GM23248 (cell line): ENCODE data around the gene NEUROG2. TPM values are rescaled to one million over a fixed set of nuclear protein-coding genes. Genes with fewer than 3 reads are reported as not detected.
"Not testable (repeated sequence)": the region's sequence is repeated elsewhere in the genome, so short reads cannot be mapped to it uniquely, and the experiment has no call there.

Source experiments
- DNase-seq: peaks from one replicate; pipeline ENCODE4 v3.0.0-alpha.2; 2015
- H2AFZ ChIP-seq: fragments of 200-600 bp; sonication (generic); 2 replicates; pipeline ENCODE4 v1.6.1; 2016; ENCODE audit warnings: antibody characterized with exemption
- H3F3A ChIP-seq: fragments of 200-600 bp; sonication (generic); 2 replicates; pipeline ENCODE4 v1.6.1; 2016; ENCODE audit warnings: mild to moderate bottlenecking, antibody characterized with exemption, mixed run types; ENCODE audit not compliant: insufficient read depth
- H3K27ac ChIP-seq: fragments of 200-600 bp; sonication (generic); 2 replicates; pipeline ENCODE4 v1.5.1; 2016; ENCODE audit warnings: mild to moderate bottlenecking
- H3K27me3 ChIP-seq: fragments of 200-600 bp; sonication (generic); replicated peaks from 2 replicates; pipeline ENCODE4 v1.6.1; 2016; ENCODE audit warnings: mild to moderate bottlenecking; ENCODE audit not compliant: insufficient read depth
- H3K36me3 ChIP-seq: fragments of 200-600 bp; sonication (generic); 2 replicates; pipeline ENCODE4 v1.6.1; 2016; ENCODE audit warnings: low read depth, mild to moderate bottlenecking
- H3K4me1 ChIP-seq: fragments of 200-600 bp; sonication (generic); 2 replicates; pipeline ENCODE4 v1.6.1; 2016; ENCODE audit warnings: mild to moderate bottlenecking; ENCODE audit not compliant: insufficient read depth
- H3K4me2 ChIP-seq: fragments of 200-600 bp; sonication (generic); one replicate; pipeline ENCODE4 v1.6.1; 2016; ENCODE audit warnings: mild to moderate bottlenecking; ENCODE audit not compliant: unreplicated experiment
- H3K4me3 ChIP-seq: fragments of 200-600 bp; sonication (generic); 2 replicates; pipeline ENCODE4 v1.5.1; 2016; ENCODE audit warnings: mild to moderate bottlenecking
- H3K79me2 ChIP-seq: fragments of 200-600 bp; sonication (generic); 2 replicates; pipeline ENCODE4 v1.6.1; 2016; ENCODE audit warnings: mild to moderate bottlenecking; ENCODE audit not compliant: insufficient read depth
- H3K9ac ChIP-seq: fragments of 200-600 bp; sonication (generic); 2 replicates; pipeline ENCODE4 v1.6.1; 2016; ENCODE audit warnings: mild to moderate bottlenecking
- H3K9me2 ChIP-seq: fragments of 200-600 bp; sonication (generic); 2 replicates; pipeline ENCODE4 v1.6.1; 2016; ENCODE audit warnings: mixed run types, mild to moderate bottlenecking, moderate library complexity; ENCODE audit not compliant: insufficient read depth
- H3K9me3 ChIP-seq: fragments of 200-600 bp; sonication (generic); one replicate; pipeline ENCODE4 v1.6.1; 2017; ENCODE audit warnings: low read depth
- H4K20me1 ChIP-seq: fragments of 200-600 bp; sonication (generic); 2 replicates; pipeline ENCODE4 v1.6.0; 2016; ENCODE audit not compliant: insufficient read depth
- EZH2 ChIP-seq: fragments of 200-600 bp; sonication (generic); IDR thresholded peaks from 2 replicates; pipeline ENCODE4 v1.6.1; 2018; ENCODE audit warnings: antibody characterized with exemption, mild to moderate bottlenecking; ENCODE audit not compliant: insufficient read depth, poor library complexity, severe bottlenecking
- EZH2phosphoT487 ChIP-seq: fragments of 200-600 bp; sonication (generic); IDR thresholded peaks from 2 replicates; pipeline ENCODE4 v1.6.1; 2018; ENCODE audit warnings: antibody characterized with exemption, moderate library complexity, mild to moderate bottlenecking, low read depth; ENCODE audit not compliant: insufficient read depth
- WGBS, 2 experiments: methylation state at CpG; one replicate each; pipeline ENCODE4 v1.1.6; 2015 to 2017; ENCODE audit warnings: low lambda C conversion rate in 2 of 2, low coverage in 1 of 2; ENCODE audit errors: missing lambda C conversion rate in 2 of 2; 5-methylcytosine and 5-hydroxymethylcytosine counted together
- in situ Hi-C: fragments of 300-500 bp; cut with MboI; formaldehyde crosslinking; loops from 2 replicates; pipeline ENCODE4 v1.15.0; 2020
- polyA plus RNA-seq: library from polyadenylated mRNA; unstranded; fragments of >200 nt; fragmentation: Nextera tagmentation; extraction: Ambion mirVana; gene quantifications from 2 replicates; pipeline ENCODE4 v1.2.1, GENCODE V29; 2016
- total RNA-seq: library from RNA; depleted of rRNA; stranded (reverse); fragments of >200 nt; shearing (Covaris generic); gene quantifications from 2 replicates; pipeline ENCODE4 v1.2.3, GENCODE V29; 2014; rRNA removed

Gene NEUROG2
- total and polyA plus RNA-seq, 2 experiments from 2014 or later, result not detected

DNA sequence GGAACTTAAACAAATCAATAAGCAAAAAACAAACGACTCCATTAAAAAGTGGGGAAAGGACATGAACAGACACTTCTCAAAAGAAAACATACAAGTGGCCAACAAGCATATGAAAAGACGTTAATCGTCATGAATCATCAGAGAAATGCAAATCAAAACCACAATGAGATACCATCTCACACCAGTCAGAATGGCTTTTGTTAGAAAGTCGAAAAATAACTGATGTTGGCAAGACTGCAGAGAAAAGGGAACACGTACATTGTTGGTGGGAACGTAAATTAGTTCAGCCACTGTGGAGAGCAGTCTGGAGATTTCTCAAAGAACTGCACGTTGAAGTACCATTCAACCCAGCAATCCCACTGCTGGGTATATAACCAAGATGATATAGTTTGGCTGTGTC is 23.7 kb downstream of the NEUROG2 start:
- 45% methylated on average over 7 of the region's 7 CpGs for WGBS, 2 experiments
- Histone ChIP-seq H3K79me2 (no peaks in the 10 kb centered on the region), H3K4me3 (no peak overlapping the region), H3K9me2 (no peaks in the 10 kb centered on the region), H3K27me3 (no peaks in the 10 kb centered on the region), H3K9me3 (no peaks in the 10 kb centered on the region), H3K4me1 (no peaks in the 10 kb centered on the region), H3K9ac (no peak overlapping the region), H4K20me1 (no peaks in the 10 kb centered on the region), H3K4me2 (no peak overlapping the region), H2AFZ (no peak overlapping the region), H3K27ac (no peak overlapping the region), H3K36me3 (no peaks in the 10 kb centered on the region), H3F3A (no peaks in the 10 kb centered on the region)
- no peak for DNase-seq
- TF ChIP-seq EZH2 (no peak), EZH2phosphoT487 (no peak)
- in situ Hi-C loops, result no loop called here

DNA sequence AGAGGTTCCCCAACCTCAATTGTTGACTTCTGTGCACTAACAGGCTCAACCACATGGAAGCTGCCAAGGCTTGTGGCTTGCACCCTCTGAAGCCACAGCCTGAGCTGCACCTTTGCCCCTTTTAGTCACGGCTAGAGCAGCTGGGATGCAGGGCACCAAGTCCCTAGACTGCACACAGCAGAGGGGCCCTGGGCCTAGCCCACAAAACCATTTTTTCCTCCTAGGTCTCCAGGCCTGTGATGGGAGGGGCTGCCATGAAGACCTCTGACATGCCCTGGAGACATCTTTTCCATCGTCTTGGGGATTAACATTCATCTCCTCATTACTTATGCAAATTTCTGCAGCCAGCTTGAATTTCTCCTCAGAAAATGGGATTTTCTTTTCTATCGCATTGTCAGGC is 25.2 kb downstream of the NEUROG2 start:
- H3K4me2 ChIP-seq, H3K27me3 ChIP-seq, H3K9me3 ChIP-seq, H2AFZ ChIP-seq, H3K4me1 ChIP-seq, H3K4me3 ChIP-seq, H3K79me2 ChIP-seq, H4K20me1 ChIP-seq, H3K9me2 ChIP-seq, H3K27ac ChIP-seq, in situ Hi-C loops, H3K9ac ChIP-seq, DNase-seq, H3F3A ChIP-seq, H3K36me3 ChIP-seq: not testable (repeated sequence)
- WGBS, 2 experiments, result 43% methylated on average over 3 of the region's 3 CpGs

DNA sequence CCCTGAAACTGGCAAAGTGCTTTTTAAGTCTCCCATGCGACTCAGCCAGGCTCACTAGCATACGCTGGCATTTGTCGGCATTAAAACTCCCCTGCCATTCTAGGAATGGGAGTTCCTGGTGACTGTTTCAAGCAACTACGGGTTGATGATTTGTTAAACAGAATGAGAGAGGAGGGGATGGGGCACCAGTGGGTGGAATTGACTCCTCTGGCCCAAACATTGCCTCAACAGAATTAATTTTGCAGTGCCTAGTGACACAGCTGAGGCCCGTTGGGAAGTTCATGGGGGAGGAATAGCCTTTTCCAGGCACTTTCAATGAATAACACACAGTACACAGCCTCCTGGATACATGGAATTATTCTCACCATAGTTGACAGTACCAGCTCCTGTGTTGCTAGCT is 30.1 kb downstream of the NEUROG2 start:
- no peak for DNase-seq
- Histone ChIP-seq H3K4me3 (no peak overlapping the region), H3K79me2 (no peaks in the 10 kb centered on the region), H3K9ac (no peak overlapping the region), H3K9me2 (no peaks in the 10 kb centered on the region), H3K27ac (no peak overlapping the region), H3K4me2 (no peak overlapping the region), H3K4me1 (no peaks in the 10 kb centered on the region), H4K20me1 (no peaks in the 10 kb centered on the region; the same call in 1 of the 2 replicates), H3K27me3 (0 out of 2 replicates have a peak, but pooled peaks cover 3% of the 10 kb centered on the region), H3K9me3 (no peaks in the 10 kb centered on the region), H3K36me3 (no peaks in the 10 kb centered on the region), H2AFZ (no peak overlapping the region), H3F3A (no peaks in the 10 kb centered on the region)
- in situ Hi-C loops, result no loop called here
- 66 to 67% methylated on average over 5 of the region's 5 CpGs for WGBS, 2 experiments
- no peak for TF ChIP-seq EZH2
- no peak for TF ChIP-seq EZH2phosphoT487

DNA sequence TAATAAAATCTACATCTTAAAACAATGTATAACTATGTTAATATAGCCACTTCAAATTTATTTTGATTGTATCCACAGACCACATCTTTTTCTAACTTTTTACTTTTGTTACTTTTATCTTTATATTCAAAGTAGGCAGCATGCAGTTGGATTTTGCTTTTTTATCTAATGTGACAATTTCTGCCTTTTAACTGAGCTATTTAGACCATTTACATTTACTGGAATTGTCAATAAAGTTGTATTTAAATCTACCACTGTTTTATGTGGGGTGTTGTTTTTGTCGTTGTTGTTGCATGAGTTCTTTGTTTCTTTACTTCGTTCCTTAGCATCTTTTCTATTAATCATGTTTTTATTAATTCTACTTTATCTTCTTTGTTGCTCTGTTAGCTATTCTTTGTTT is 42.0 kb downstream of the NEUROG2 start:
- no peak overlapping the region for H3K27ac ChIP-seq
- no peak overlapping the region for H3K4me3 ChIP-seq
- H3K27me3 ChIP-seq, result 0 out of 2 replicates have a peak, but pooled peaks cover 3% of the 10 kb centered on the region
- no peak overlapping the region for H3K9ac ChIP-seq
- no peak for TF ChIP-seq EZH2
- TF ChIP-seq EZH2phosphoT487, result no peak
- no peak for DNase-seq
- H3K36me3 ChIP-seq, result no peaks in the 10 kb centered on the region
- H3K9me3 ChIP-seq, result no peaks in the 10 kb centered on the region
- H3K4me1 ChIP-seq, result no peaks in the 10 kb centered on the region
- no peak overlapping the region for H2AFZ ChIP-seq
- in situ Hi-C loops, result no loop called here
- WGBS, 2 experiments, result 40 to 54% methylated on average over 2 of the region's 2 CpGs
- no peaks in the 10 kb centered on the region for H3F3A ChIP-seq
- H3K4me2 ChIP-seq, result no peak overlapping the region
- H3K9me2 ChIP-seq, result no peaks in the 10 kb centered on the region
- no peaks in the 10 kb centered on the region for H4K20me1 ChIP-seq
- no peaks in the 10 kb centered on the region for H3K79me2 ChIP-seq

DNA sequence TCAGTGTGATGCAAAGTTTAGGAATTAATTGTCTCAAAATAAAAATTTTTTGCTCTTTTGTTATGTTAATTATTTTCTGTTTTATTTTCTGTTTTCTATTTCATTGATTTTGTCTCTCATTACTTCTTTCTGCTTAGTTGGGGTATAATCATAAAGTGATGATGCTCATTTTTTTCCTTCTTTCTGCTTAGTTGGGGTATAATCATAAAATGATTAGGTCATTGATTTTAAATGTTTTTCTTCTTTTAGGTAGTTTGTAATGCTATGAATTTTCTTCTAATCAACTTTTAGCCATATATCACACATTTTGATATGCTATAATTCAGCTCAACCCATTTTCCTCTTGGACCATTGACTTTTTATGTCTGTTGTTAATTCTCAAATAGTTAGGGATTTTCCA is 43.7 kb downstream of the NEUROG2 start:
- Histone ChIP-seq H3F3A (no peaks in the 10 kb centered on the region), H4K20me1 (no peaks in the 10 kb centered on the region), H3K36me3 (no peaks in the 10 kb centered on the region), H3K27ac (no peak overlapping the region), H3K4me3 (no peak overlapping the region), H3K9me3 (no peaks in the 10 kb centered on the region), H3K4me1 (no peaks in the 10 kb centered on the region), H3K79me2 (no peaks in the 10 kb centered on the region), H3K9me2 (no peaks in the 10 kb centered on the region), H3K9ac (no peak overlapping the region), H3K27me3 (0 out of 2 replicates have a peak, but pooled peaks cover 3% of the 10 kb centered on the region), H3K4me2 (no peak overlapping the region), H2AFZ (no peak overlapping the region)
- TF ChIP-seq EZH2phosphoT487, result no peak
- no peak for TF ChIP-seq EZH2
- in situ Hi-C loops, result no loop called here
- no peak for DNase-seq

Other genes with a start within 250 kb of the NEUROG2 start
- gene TIFA, start 230.3 kb downstream of the NEUROG2 start, total RNA-seq, result 5.9 and 22.8 TPM in 2 replicates
- 13.1 and 13.3 TPM in 2 replicates for gene TIFA, start 230.3 kb downstream of the NEUROG2 start, polyA plus RNA-seq
- 7.9 and 8.6 TPM in 2 replicates for gene ALPK1, start 218.8 kb downstream of the NEUROG2 start, total RNA-seq
- 7.3 and 7.7 TPM in 2 replicates for gene ALPK1, start 218.8 kb downstream of the NEUROG2 start, polyA plus RNA-seq
- 4.8 and 5.3 TPM in 2 replicates for gene ZGRF1, start 120.7 kb upstream of the NEUROG2 start, total RNA-seq
- 3.1 TPM in 2 replicates for gene ZGRF1, start 120.7 kb upstream of the NEUROG2 start, polyA plus RNA-seq
- gene LARP7, start 121.0 kb upstream of the NEUROG2 start, total RNA-seq, result 22.8 and 28.3 TPM in 2 replicates
- 40.0 and 42.2 TPM in 2 replicates for gene LARP7, start 121.0 kb upstream of the NEUROG2 start, polyA plus RNA-seq